Measurements from ENCODE around the gene PLA2G2C.

The PLA2G2C gene

GRCh38 chr1:20229171-20229570 is 42.9 kb upstream of the PLA2G2C start:
- Histone ChIP-seq H3K4me2 (ENCODE audit: low read length) (no peak overlapping the region), H3K4me1 (peaks cover 43% of the 10 kb centered on the region), H2AFZ (peak overlapping the region; percentile 42), H3K9me3 (ENCODE audit: control insufficient read depth, low read length) (no peaks in the 10 kb centered on the region), H3K79me2 (no peaks in the 10 kb centered on the region), H3K4me3 (ENCODE audit: low read depth, low read length) (no peak overlapping the region), H3K9ac (no peak overlapping the region), H3K27ac (peak overlapping the region; percentile 68), H3K36me3 (ENCODE audit: control insufficient read depth, insufficient read depth, low read length) (no peaks in the 10 kb centered on the region), H3K27me3 (ENCODE audit: control insufficient read depth, insufficient read depth, low read length) (no peaks in the 10 kb centered on the region)
- TF ChIP-seq CTCF (IDR thresholded peaks at IDR 0.05) = no peak

GRCh38 chr1:20228314-20228825 is 42.1 kb upstream of the PLA2G2C start:
- Histone ChIP-seq H3K9ac (no peak overlapping the region), H2AFZ (peak overlapping the region; percentile 6), H3K36me3 (ENCODE audit: control insufficient read depth, insufficient read depth, low read length) (no peaks in the 10 kb centered on the region), H3K4me1 (peaks cover 38% of the 10 kb centered on the region), H3K4me3 (ENCODE audit: low read depth, low read length) (no peak overlapping the region), H3K9me3 (ENCODE audit: control insufficient read depth, low read length) (no peaks in the 10 kb centered on the region), H3K27ac (peak overlapping the region; percentile 68), H3K4me2 (ENCODE audit: low read length) (no peak overlapping the region), H3K79me2 (no peaks in the 10 kb centered on the region), H3K27me3 (ENCODE audit: control insufficient read depth, insufficient read depth, low read length) (no peaks in the 10 kb centered on the region)
- no peak for TF ChIP-seq CTCF (IDR thresholded peaks at IDR 0.05)

- H3K9me3 ChIP-seq (ENCODE audit: control insufficient read depth, low read length) = no peaks in the 10 kb centered on the region
- TF ChIP-seq CTCF (IDR thresholded peaks at IDR 0.05) = peak; percentile 7
- H3K9ac ChIP-seq = no peak overlapping the region
- no peaks in the 10 kb centered on the region for H3K27me3 ChIP-seq (ENCODE audit: control insufficient read depth, insufficient read depth, low read length)
- H3K36me3 ChIP-seq (ENCODE audit: control insufficient read depth, insufficient read depth, low read length) = no peaks in the 10 kb centered on the region
- H3K4me1 ChIP-seq = peaks cover 37% of the 10 kb centered on the region
- no peak overlapping the region for H3K4me3 ChIP-seq (ENCODE audit: low read depth, low read length)
- peak overlapping the region; percentile 6 for H2AFZ ChIP-seq
- peak overlapping the region; percentile 68 for H3K27ac ChIP-seq
- H3K4me2 ChIP-seq (ENCODE audit: low read length) = peak overlapping the region; percentile 26
- no peaks in the 10 kb centered on the region for H3K79me2 ChIP-seq
Measured at GRCh38 chr1:20227704-20228103, 41.4 kb upstream of the PLA2G2C start.

GRCh38 chr1:20224546-20224945 is 38.2 kb upstream of the PLA2G2C start:
- TF ChIP-seq CTCF (IDR thresholded peaks at IDR 0.05) = no peak
- Histone ChIP-seq H3K4me1 (peaks cover 34% of the 10 kb centered on the region), H3K27me3 (ENCODE audit: control insufficient read depth, insufficient read depth, low read length) (no peaks in the 10 kb centered on the region), H3K4me3 (ENCODE audit: low read depth, low read length) (no peak overlapping the region), H2AFZ (peak overlapping the region; percentile 60), H3K27ac (peak overlapping the region; percentile 80), H3K9ac (no peak overlapping the region), H3K9me3 (ENCODE audit: control insufficient read depth, low read length) (no peaks in the 10 kb centered on the region), H3K79me2 (no peaks in the 10 kb centered on the region), H3K36me3 (ENCODE audit: control insufficient read depth, insufficient read depth, low read length) (no peaks in the 10 kb centered on the region), H3K4me2 (ENCODE audit: low read length) (no peak overlapping the region)
